ENCODE measurements around the gene MAX. TPM values are rescaled to one million over a fixed set of nuclear protein-coding genes. Genes with fewer than 3 reads are reported as not detected.
"Not testable (repeated sequence)": the region's sequence is repeated elsewhere in the genome, so short reads cannot be mapped to it uniquely, and the experiment has no call there.

The MAX gene
- total RNA-seq, 2 donors from 2014 or later: 105 to 139 TPM

GRCh38 chr14:65095633-65096205, 6.6 kb downstream of the MAX start:
- Mint-ChIP-seq H3K36me3 (ENCODE audit: low read depth) (peaks cover 100% of the 10 kb centered on the region), H3K9me3 (no peaks in the 10 kb centered on the region), H3K27ac (peak overlapping the region; percentile 71), H3K4me3 (peak overlapping the region; percentile 84), H3K27me3 (no peaks in the 10 kb centered on the region), H3K4me1 (peaks cover 60% of the 10 kb centered on the region)
- ATAC-seq (replicated peaks): no peak

- Mint-ChIP-seq H3K36me3 (ENCODE audit: low read depth) (peaks cover 100% of the 10 kb centered on the region), H3K27ac (no peak overlapping the region), H3K27me3 (no peaks in the 10 kb centered on the region), H3K9me3 (no peaks in the 10 kb centered on the region), H3K4me1 (peaks cover 40% of the 10 kb centered on the region), H3K4me3 (no peak overlapping the region)
- no peak for ATAC-seq (replicated peaks)
Observed at GRCh38 chr14:65092349-65092748, 10.0 kb downstream of the MAX start.

- Mint-ChIP-seq H3K4me1 (peaks cover 24% of the 10 kb centered on the region), H3K36me3 (ENCODE audit: low read depth) (peaks cover 100% of the 10 kb centered on the region)
- ATAC-seq (replicated peaks); H3K27me3 Mint-ChIP-seq; H3K27ac Mint-ChIP-seq; H3K4me3 Mint-ChIP-seq; H3K9me3 Mint-ChIP-seq: not testable (repeated sequence)
Observed at GRCh38 chr14:65087835-65088234, 14.5 kb downstream of the MAX start.

- H3K9me3 Mint-ChIP-seq; ATAC-seq (replicated peaks); H3K27me3 Mint-ChIP-seq; H3K27ac Mint-ChIP-seq; H3K4me3 Mint-ChIP-seq: not testable (repeated sequence)
- Mint-ChIP-seq H3K36me3 (ENCODE audit: low read depth) (peaks cover 100% of the 10 kb centered on the region), H3K4me1 (peaks cover 33% of the 10 kb centered on the region)
Observed at GRCh38 chr14:65086686-65087085, 15.6 kb downstream of the MAX start.

- Mint-ChIP-seq H3K4me3 (no peak overlapping the region), H3K27ac (peak overlapping the region; percentile 68), H3K9me3 (peaks cover 3% of the 10 kb centered on the region), H3K27me3 (no peaks in the 10 kb centered on the region), H3K36me3 (ENCODE audit: low read depth) (peaks cover 100% of the 10 kb centered on the region), H3K4me1 (peaks cover 40% of the 10 kb centered on the region)
- no peak for ATAC-seq (replicated peaks)
Observed at GRCh38 chr14:65084554-65085505, 17.5 kb downstream of the MAX start.

- no peak overlapping the region for H3K27ac Mint-ChIP-seq
Observed at GRCh38 chr14:65082930-65083329, 19.4 kb downstream of the MAX start.

GRCh38 chr14:65080960-65081747, 21.2 kb downstream of the MAX start:
- peak overlapping the region; percentile 9 for H3K4me3 Mint-ChIP-seq
- H3K4me1 Mint-ChIP-seq: peaks cover 44% of the 10 kb centered on the region
- peaks cover 3% of the 10 kb centered on the region for H3K9me3 Mint-ChIP-seq
- no peaks in the 10 kb centered on the region for H3K27me3 Mint-ChIP-seq
- peak; percentile 21 for ATAC-seq (replicated peaks)
- peak overlapping the region; percentile 36 for H3K27ac Mint-ChIP-seq
- H3K36me3 Mint-ChIP-seq (ENCODE audit: low read depth): peaks cover 99% of the 10 kb centered on the region

More at GRCh38 chr14:65082930-65083329, 19.4 kb downstream of the MAX start:
- H3K4me1 Mint-ChIP-seq: peaks cover 40% of the 10 kb centered on the region
- no peak for ATAC-seq (replicated peaks)
- H3K27me3 Mint-ChIP-seq: no peaks in the 10 kb centered on the region
- H3K36me3 Mint-ChIP-seq (ENCODE audit: low read depth): peaks cover 100% of the 10 kb centered on the region
- no peak overlapping the region for H3K4me3 Mint-ChIP-seq
- peaks cover 3% of the 10 kb centered on the region for H3K9me3 Mint-ChIP-seq

GRCh38 chr14:65079768-65080167, 22.5 kb downstream of the MAX start:
- peaks cover 99% of the 10 kb centered on the region for H3K36me3 Mint-ChIP-seq (ENCODE audit: low read depth)
- ATAC-seq (replicated peaks): no peak
- H3K4me1 Mint-ChIP-seq: peaks cover 48% of the 10 kb centered on the region
- no peaks in the 10 kb centered on the region for H3K27me3 Mint-ChIP-seq
- H3K27ac Mint-ChIP-seq: peak overlapping the region; percentile 46
- peaks cover 3% of the 10 kb centered on the region for H3K9me3 Mint-ChIP-seq
- no peak overlapping the region for H3K4me3 Mint-ChIP-seq

- Mint-ChIP-seq H3K4me3 (no peak overlapping the region), H3K36me3 (ENCODE audit: low read depth) (peaks cover 99% of the 10 kb centered on the region), H3K27ac (peak overlapping the region; percentile 46), H3K27me3 (no peaks in the 10 kb centered on the region), H3K4me1 (peaks cover 50% of the 10 kb centered on the region), H3K9me3 (peaks cover 3% of the 10 kb centered on the region)
- ATAC-seq (replicated peaks): no peak
Observed at GRCh38 chr14:65079201-65079600, 23.1 kb downstream of the MAX start.

GRCh38 chr14:65077318-65077717, 25.0 kb downstream of the MAX start:
- Mint-ChIP-seq H3K4me3 (no peak overlapping the region), H3K27me3 (no peaks in the 10 kb centered on the region), H3K36me3 (ENCODE audit: low read depth) (peaks cover 99% of the 10 kb centered on the region), H3K9me3 (peaks cover 3% of the 10 kb centered on the region), H3K4me1 (peaks cover 41% of the 10 kb centered on the region), H3K27ac (no peak overlapping the region)
- ATAC-seq (replicated peaks): no peak

GRCh38 chr14:65075628-65076325, 26.5 kb downstream of the MAX start:
- Mint-ChIP-seq H3K36me3 (ENCODE audit: low read depth) (peaks cover 85% of the 10 kb centered on the region), H3K4me3 (no peak overlapping the region), H3K27ac (peak overlapping the region; percentile 90), H3K4me1 (peaks cover 29% of the 10 kb centered on the region), H3K9me3 (no peaks in the 10 kb centered on the region), H3K27me3 (no peaks in the 10 kb centered on the region)
- no peak for ATAC-seq (replicated peaks)

- Mint-ChIP-seq H3K27me3 (no peaks in the 10 kb centered on the region), H3K4me3 (no peak overlapping the region), H3K4me1 (peaks cover 19% of the 10 kb centered on the region), H3K9me3 (no peaks in the 10 kb centered on the region), H3K36me3 (ENCODE audit: low read depth) (peaks cover 79% of the 10 kb centered on the region), H3K27ac (peak overlapping the region; percentile 90)
- no peak for ATAC-seq (replicated peaks)
Observed at GRCh38 chr14:65074449-65075150, 27.7 kb downstream of the MAX start.

- Mint-ChIP-seq H3K27me3 (no peaks in the 10 kb centered on the region), H3K27ac (peak overlapping the region; percentile 90), H3K36me3 (ENCODE audit: low read depth) (peaks cover 70% of the 10 kb centered on the region), H3K9me3 (no peaks in the 10 kb centered on the region), H3K4me1 (peaks cover 19% of the 10 kb centered on the region), H3K4me3 (no peak overlapping the region)
- ATAC-seq (replicated peaks): no peak
Observed at GRCh38 chr14:65073605-65074201, 28.6 kb downstream of the MAX start.
